Activated gamma-delta T cell (primary cell): Measurements from ENCODE around the gene KCNF1.

ENCODE experiments used
- DNase-seq: peaks from one replicate; lab custom pipeline; 2025; lab: John Stamatoyannopoulos, UW

The KCNF1 gene

GRCh38 chr2:10919410-10919770 lies 7.7 kb downstream of the KCNF1 start:
- no peak for DNase-seq

GRCh38 chr2:10919771-10920621 lies 8.3 kb downstream of the KCNF1 start:
- DNase-seq = no peak

- DNase-seq = no peak
Measured at GRCh38 chr2:10920764-10921388, 9.1 kb downstream of the KCNF1 start.

GRCh38 chr2:10921525-10921924 lies 9.8 kb downstream of the KCNF1 start:
- no peak for DNase-seq

- DNase-seq = no peak
Measured at GRCh38 chr2:10922307-10923007, 10.7 kb downstream of the KCNF1 start.

- DNase-seq = no peak
Measured at GRCh38 chr2:10923008-10923375, 11.3 kb downstream of the KCNF1 start.

GRCh38 chr2:10923965-10924364 lies 12.2 kb downstream of the KCNF1 start:
- no peak for DNase-seq

- DNase-seq = no peak
Measured at GRCh38 chr2:10924441-10924840, 12.7 kb downstream of the KCNF1 start.

GRCh38 chr2:10924859-10925258 lies 13.1 kb downstream of the KCNF1 start:
- no peak for DNase-seq

- no peak for DNase-seq
Measured at GRCh38 chr2:10926191-10926820, 14.6 kb downstream of the KCNF1 start.

- DNase-seq = no peak
Measured at GRCh38 chr2:10930721-10931516, 19.2 kb downstream of the KCNF1 start.

- DNase-seq = no peak
Measured at GRCh38 chr2:10931710-10932255, 20.0 kb downstream of the KCNF1 start.

GRCh38 chr2:10932345-10933151 lies 20.8 kb downstream of the KCNF1 start:
- DNase-seq = no peak

- DNase-seq = no peak
Measured at GRCh38 chr2:10933700-10934225, 22.0 kb downstream of the KCNF1 start.

GRCh38 chr2:10934308-10934978 lies 22.7 kb downstream of the KCNF1 start:
- no peak for DNase-seq

- DNase-seq = no peak
Measured at GRCh38 chr2:10934979-10935350, 23.2 kb downstream of the KCNF1 start.

GRCh38 chr2:10935366-10935918 lies 23.7 kb downstream of the KCNF1 start:
- DNase-seq = no peak

GRCh38 chr2:10935953-10936942 lies 24.5 kb downstream of the KCNF1 start:
- DNase-seq = no peak
